ENCODE data around the gene ERFE. TPM values are rescaled to one million over a fixed set of nuclear protein-coding genes. Genes with fewer than 3 reads are reported as not detected.

The ERFE gene
- total and polyA plus RNA-seq, 2 of the 13 experiments (the other 11 are each of a cell fraction or from before 2014, with no cell fraction given) = 0.09 TPM; not detected in 1

GRCh38 chr2:238161291-238162051 is 2.7 kb downstream of the ERFE start:
- Histone ChIP-seq H3K36me3 (replicated peaks in 1 of 2; ENCODE audit: control insufficient read depth in 1 of 2, insufficient read depth in 2 of 2, low read length in 2 of 2) (no peaks in the 10 kb centered on the region), H2AFZ (ENCODE audit: low read length) (no peak overlapping the region), H3K9ac (ENCODE audit: insufficient read depth, low read depth, low read length) (no peak overlapping the region), H3K4me1 (ENCODE audit: insufficient read depth, low read length) (peaks cover 25% of the 10 kb centered on the region), H3K4me3 (replicated peaks in 1 of 3; ENCODE audit: insufficient read depth in 1 of 3, low read depth in 2 of 3, low read length in 3 of 3) (no peak overlapping the region), H3K4me2 (ENCODE audit: low read depth, low read length) (no peak overlapping the region), H3K9me3 (ENCODE audit: low read length) (no peaks in the 10 kb centered on the region), H3K27me3 (ENCODE audit: control insufficient read depth in 1 of 2, insufficient read depth in 2 of 2, low read length in 2 of 2) (peaks cover 38 to 70% of the 10 kb centered on the region in 2 experiments), H4K20me1 (ENCODE audit: insufficient read depth, low read length) (no peaks in the 10 kb centered on the region), H3K79me2 (ENCODE audit: insufficient read depth, low read length) (no peaks in the 10 kb centered on the region), H3K27ac (ENCODE audit: extremely low read length, insufficient read depth, low read length) (no peak overlapping the region)
- DNase-seq (ENCODE audit: low spot score) = no peak
- 44% methylated on average over 20 of the region's 21 CpGs for WGBS (ENCODE audit: low lambda C conversion rate)
- ATAC-seq = no peak
- intact Hi-C loops (cut with micrococcal nuclease; ENCODE audit: unreplicated experiment) (loop anchor here (2.0 kb wide), 1 partner anchor 95 kb away; no protein-coding TSS in a partner anchor), in situ Hi-C loops (cut with HindIII; ENCODE audit: extremely low pct_ligation_motif_present, low pct_unique_long_range_greater_than_20kb) (no loop called here)
- ChIA-PET POLR2A (no interaction called here), CTCF (ENCODE audit: low intra/inter-chr PET ratio, low total read pairs) (interaction anchor here (2.3 kb wide), 1 partner anchor 102 kb away, joined by 6 read pairs; no protein-coding TSS in a partner anchor)
- no peak for TF ChIP-seq CAMTA2 (CRISPR knock-in tag; IDR thresholded peaks at IDR 0.05; ENCODE audit: borderline replicate concordance)
- TF ChIP-seq SETDB1 (CRISPR knock-in tag; IDR thresholded peaks at IDR 0.05; ENCODE audit: borderline replicate concordance) = no peak
- no peak for TF ChIP-seq ZNF543 (CRISPR knock-in tag; IDR thresholded peaks at IDR 0.05)
- no peak for TF ChIP-seq ZNF773 (CRISPR knock-in tag; IDR thresholded peaks at IDR 0.05; ENCODE audit: borderline replicate concordance)
- TF ChIP-seq ATRX (CRISPR knock-in tag; IDR thresholded peaks at IDR 0.05; ENCODE audit: borderline replicate concordance) = no peak
- TF ChIP-seq ZBTB1 (CRISPR knock-in tag; IDR thresholded peaks at IDR 0.05; ENCODE audit: borderline replicate concordance) = no peak
- no peak for TF ChIP-seq ZNF720 (CRISPR knock-in tag; IDR thresholded peaks at IDR 0.05)
- no peak for TF ChIP-seq HMGXB4 (CRISPR knock-in tag; IDR thresholded peaks at IDR 0.05; ENCODE audit: borderline replicate concordance in 1 of 2, low read depth in 1 of 2)
- TF ChIP-seq GPBP1L1 (CRISPR knock-in tag; IDR thresholded peaks at IDR 0.05) = no peak
- TF ChIP-seq ZNF766 (CRISPR knock-in tag; IDR thresholded peaks at IDR 0.05; ENCODE audit: borderline replicate concordance) = no peak
- TF ChIP-seq ELF3 (CRISPR knock-in tag; IDR thresholded peaks at IDR 0.05) = no peak
- TF ChIP-seq KDM5A (IDR thresholded peaks at IDR 0.05; ENCODE audit: borderline replicate concordance, low read length) = no peak
- TF ChIP-seq ATF5 (CRISPR knock-in tag; IDR thresholded peaks at IDR 0.05; ENCODE audit: low read depth) = no peak
- TF ChIP-seq NBN (conservative IDR thresholded peaks at IDR 0.05) = no peak
- no peak for TF ChIP-seq ETV5 (CRISPR knock-in tag; IDR thresholded peaks at IDR 0.05; ENCODE audit: borderline replicate concordance)
- no peak for TF ChIP-seq TFDP1 (CRISPR knock-in tag; IDR thresholded peaks at IDR 0.05; ENCODE audit: borderline replicate concordance)
- TF ChIP-seq ZNF652 (CRISPR knock-in tag; IDR thresholded peaks at IDR 0.05; ENCODE audit: borderline replicate concordance, low read depth) = no peak
- TF ChIP-seq RXRA (CRISPR knock-in tag; IDR thresholded peaks at IDR 0.05) = no peak
- no peak for TF ChIP-seq KAT8 (CRISPR knock-in tag; IDR thresholded peaks at IDR 0.05)
- no peak for FAIRE-seq
- BruUV-seq (replicated peaks) = no TSS peak

Measured in HepG2 (cell line).